Measurements from ENCODE around the gene CCND2. TPM values are rescaled to one million over a fixed set of nuclear protein-coding genes. Genes with fewer than 3 reads are reported as not detected.

The CCND2 gene
- total RNA-seq, 2 experiments from 2014 or later, result 486 to 497 TPM

GRCh38 chr12:4302881-4303280 is 29.3 kb downstream of the CCND2 start:
- Mint-ChIP-seq H3K9me3 (no peaks in the 10 kb centered on the region), H3K27ac (peak overlapping the region; percentile 60), H3K36me3 (ENCODE audit: low read depth) (peaks cover 72% of the 10 kb centered on the region), H3K27me3 (ENCODE audit: low read depth) (no peaks in the 10 kb centered on the region), H3K4me1 (ENCODE audit: low read depth) (peaks cover 18% of the 10 kb centered on the region), H3K4me3 (no peak overlapping the region)
- CTCF ChIA-PET, result interaction anchor here (1.2 to 1.3 kb wide), 2 partner anchors 14 to 26 kb away, joined by 3 to 5 read pairs; no protein-coding TSS in a partner anchor
- intact Hi-C loops (cut with micrococcal nuclease), result no loop called here
- DNase-seq, result no peak

GRCh38 chr12:4303750-4304149 is 30.2 kb downstream of the CCND2 start:
- no peaks in the 10 kb centered on the region for H3K9me3 Mint-ChIP-seq
- CTCF ChIA-PET, result interaction anchor here (1.2 kb wide), 1 partner anchor 27 kb away, joined by 5 read pairs; no protein-coding TSS in a partner anchor
- no peak overlapping the region for H3K4me3 Mint-ChIP-seq
- H3K27ac Mint-ChIP-seq, result peak overlapping the region; percentile 60
- no peak for DNase-seq
- peaks cover 70% of the 10 kb centered on the region for H3K36me3 Mint-ChIP-seq (ENCODE audit: low read depth)
- H3K27me3 Mint-ChIP-seq (ENCODE audit: low read depth), result no peaks in the 10 kb centered on the region
- intact Hi-C loops (cut with micrococcal nuclease), result no loop called here
- peaks cover 18% of the 10 kb centered on the region for H3K4me1 Mint-ChIP-seq (ENCODE audit: low read depth)

DNA sequence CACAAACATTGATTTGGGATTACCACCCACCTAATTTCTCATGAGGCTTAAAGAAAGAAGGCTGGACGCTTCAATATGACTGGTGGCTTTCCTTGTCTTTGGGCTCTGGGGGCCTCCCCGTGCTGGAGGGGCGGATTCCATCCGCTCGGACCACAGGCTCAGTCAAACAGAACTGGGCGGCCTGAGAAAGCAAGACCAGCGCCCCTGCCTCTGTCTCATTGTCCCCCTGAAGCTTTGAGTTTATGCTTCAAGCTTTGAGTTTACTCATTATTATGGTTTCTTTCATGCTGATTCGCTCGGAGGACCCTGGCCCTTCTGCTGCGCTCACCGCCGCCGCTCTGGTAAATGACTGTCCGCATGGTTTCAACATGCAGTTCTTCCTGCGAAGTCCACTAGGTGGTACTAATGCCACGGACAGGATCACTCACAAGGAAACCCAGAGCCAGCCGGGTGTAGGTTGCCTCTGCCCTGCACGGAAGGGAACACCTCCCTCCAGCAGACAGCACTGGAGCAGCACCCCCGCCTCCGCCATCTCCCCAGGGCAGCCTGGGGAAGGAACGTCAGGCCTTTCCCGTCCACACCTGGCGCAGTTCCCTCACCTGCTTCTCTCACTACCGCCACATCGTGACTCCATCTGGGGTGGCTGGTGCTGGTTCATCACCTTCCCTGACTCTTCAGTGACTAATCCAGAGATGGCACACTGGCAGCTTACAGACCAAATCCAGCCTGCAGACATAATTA is 34.2 kb downstream of the CCND2 start:
- H3K27me3 Mint-ChIP-seq (ENCODE audit: low read depth), result no peaks in the 10 kb centered on the region
- no peaks in the 10 kb centered on the region for H3K9me3 Mint-ChIP-seq
- H3K36me3 Mint-ChIP-seq (ENCODE audit: low read depth), result peaks cover 43% of the 10 kb centered on the region
- peak overlapping the region; percentile 22 for H3K27ac Mint-ChIP-seq
- intact Hi-C loops (cut with micrococcal nuclease), result no loop called here
- CTCF ChIA-PET, result no interaction called here
- no peak overlapping the region for H3K4me3 Mint-ChIP-seq
- no peak for DNase-seq
- H3K4me1 Mint-ChIP-seq (ENCODE audit: low read depth), result peaks cover 4% of the 10 kb centered on the region

- intact Hi-C loops (cut with micrococcal nuclease), result no loop called here
- H3K27ac Mint-ChIP-seq, result no peak overlapping the region
- CTCF ChIA-PET, result no interaction called here
Observed at GRCh38 chr12:4308334-4308950, 34.9 kb downstream of the CCND2 start.

DNA sequence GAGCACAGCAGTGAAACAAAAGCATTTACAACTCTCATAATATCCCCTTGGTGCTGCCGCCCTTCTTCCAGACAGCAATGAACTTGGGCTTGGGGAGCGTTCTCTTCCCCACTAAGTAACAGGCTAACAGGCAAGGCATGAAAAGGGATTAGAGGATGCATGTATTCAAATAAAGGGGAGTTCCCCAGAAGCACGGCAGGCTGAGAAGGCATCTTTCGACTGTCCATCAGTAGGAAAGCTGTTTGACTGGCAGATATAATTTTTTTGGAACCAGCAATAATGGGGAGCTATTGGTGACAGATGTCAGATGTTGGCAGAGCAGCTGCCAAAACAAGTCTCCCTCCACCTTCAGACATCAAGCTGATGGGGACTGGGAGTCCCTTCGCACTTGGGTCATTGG is 38.2 kb downstream of the CCND2 start:
- H3K27me3 Mint-ChIP-seq (ENCODE audit: low read depth), result no peaks in the 10 kb centered on the region
- intact Hi-C loops (cut with micrococcal nuclease), result no loop called here
- CTCF ChIA-PET, result no interaction called here

More at GRCh38 chr12:4308334-4308950, 34.9 kb downstream of the CCND2 start:
- Mint-ChIP-seq H3K4me1 (ENCODE audit: low read depth) (no peaks in the 10 kb centered on the region), H3K9me3 (no peaks in the 10 kb centered on the region), H3K36me3 (ENCODE audit: low read depth) (peaks cover 36% of the 10 kb centered on the region), H3K27me3 (ENCODE audit: low read depth) (no peaks in the 10 kb centered on the region), H3K4me3 (no peak overlapping the region)
- no peak for DNase-seq

GRCh38 chr12:4312251-4312650 is 38.7 kb downstream of the CCND2 start:
- DNase-seq, result no peak
- Mint-ChIP-seq H3K4me1 (ENCODE audit: low read depth) (no peaks in the 10 kb centered on the region), H3K4me3 (no peak overlapping the region), H3K27ac (no peak overlapping the region), H3K9me3 (no peaks in the 10 kb centered on the region), H3K27me3 (ENCODE audit: low read depth) (no peaks in the 10 kb centered on the region), H3K36me3 (ENCODE audit: low read depth) (peaks cover 25% of the 10 kb centered on the region)
- CTCF ChIA-PET, result no interaction called here
- intact Hi-C loops (cut with micrococcal nuclease), result no loop called here

More for the DNA sequence above, 38.2 kb downstream of the CCND2 start:
- Mint-ChIP-seq H3K4me1 (ENCODE audit: low read depth) (no peaks in the 10 kb centered on the region), H3K27ac (no peak overlapping the region), H3K9me3 (no peaks in the 10 kb centered on the region), H3K4me3 (no peak overlapping the region), H3K36me3 (ENCODE audit: low read depth) (peaks cover 27% of the 10 kb centered on the region)
- DNase-seq, result no peak

- Mint-ChIP-seq H3K4me3 (peak overlapping the region; percentile 83), H3K27me3 (ENCODE audit: low read depth) (no peaks in the 10 kb centered on the region), H3K27ac (peak overlapping the region; percentile 72), H3K36me3 (ENCODE audit: low read depth) (peaks cover 3% of the 10 kb centered on the region), H3K9me3 (no peaks in the 10 kb centered on the region), H3K4me1 (ENCODE audit: low read depth) (peaks cover 31% of the 10 kb centered on the region)
- intact Hi-C loops (cut with micrococcal nuclease), result loop anchor here (2.0 kb wide), 2 partner anchors 186 to 328 kb away; partner anchors contain the start of genes AKAP3 and NDUFA9
- peak; percentile 24 for DNase-seq
- CTCF ChIA-PET, result interaction anchor here (0.6 kb wide), 1 partner anchor 207 kb away, joined by 4 read pairs; no protein-coding TSS in a partner anchor
Observed at GRCh38 chr12:4320497-4320852, 46.9 kb downstream of the CCND2 start.

DNA sequence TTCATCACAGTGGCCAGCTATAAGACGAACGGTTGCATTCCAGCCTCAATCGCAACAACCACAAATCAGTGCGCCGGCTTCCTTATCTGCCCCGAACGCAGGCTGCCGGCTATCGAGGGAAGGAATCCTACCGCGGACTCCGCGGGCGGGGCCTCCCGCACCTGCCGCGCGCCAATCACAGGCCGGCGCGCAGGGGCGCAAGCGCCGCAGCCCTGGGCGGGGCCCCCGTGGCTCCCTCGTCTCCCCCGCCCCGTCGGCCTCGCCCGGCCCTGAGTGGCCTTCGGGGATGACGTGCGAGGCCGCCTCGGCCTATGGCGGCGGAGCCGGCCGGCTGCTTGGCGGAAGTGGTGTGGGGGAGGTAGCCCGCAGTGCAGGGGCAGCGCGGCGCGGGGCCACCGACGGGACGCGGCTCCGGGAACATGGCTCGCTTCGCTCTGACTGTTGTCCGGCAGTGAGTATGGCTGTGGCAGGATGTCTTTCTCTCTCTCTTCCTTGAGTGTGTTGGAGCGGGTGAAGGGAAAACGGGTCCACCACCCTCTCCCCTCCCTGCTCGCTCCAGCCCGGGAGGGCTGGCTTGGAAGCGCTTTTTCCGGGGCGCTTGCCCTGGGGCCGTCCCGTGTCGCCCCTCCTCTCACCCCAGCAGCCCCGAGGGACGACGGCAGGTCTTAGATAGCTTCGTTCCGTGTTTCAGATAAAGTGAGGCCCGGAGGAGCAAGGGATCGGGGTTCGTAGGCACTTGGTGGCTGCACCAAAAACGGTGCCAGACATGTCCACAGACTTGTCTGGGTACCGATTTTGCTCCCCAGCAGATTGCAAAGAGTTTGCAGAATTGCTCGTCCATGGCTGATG is 47.5 kb downstream of the CCND2 start, which contains the start of gene TIGAR:
Gene TIGAR, plus strand, starts transcription at position 361 of the 849 bp plus-strand sequence. Its CDS starts 59 bp downstream, at position 420.
- peak; percentile 91 for DNase-seq
- peak within 1 kb of the TSS; percentile 87 for H3K27ac Mint-ChIP-seq
- peak within 1 kb of the TSS; percentile 83 for H3K4me3 Mint-ChIP-seq
- no peaks in the 10 kb centered on the region for H3K9me3 Mint-ChIP-seq
- peaks cover 34% of the 10 kb centered on the region for H3K4me1 Mint-ChIP-seq (ENCODE audit: low read depth)
- H3K27me3 Mint-ChIP-seq (ENCODE audit: low read depth), result no peaks in the 10 kb centered on the region
- H3K36me3 Mint-ChIP-seq (ENCODE audit: low read depth), result peaks cover 3% of the 10 kb centered on the region
- CTCF ChIA-PET, result no interaction called here
- intact Hi-C loops (cut with micrococcal nuclease), result loop anchor here (1.0 to 2.0 kb wide), 5 partner anchors 45 to 448 kb away; partner anchors contain the start of genes AKAP3, NDUFA9, PARP11 and RAD51AP1

DNA sequence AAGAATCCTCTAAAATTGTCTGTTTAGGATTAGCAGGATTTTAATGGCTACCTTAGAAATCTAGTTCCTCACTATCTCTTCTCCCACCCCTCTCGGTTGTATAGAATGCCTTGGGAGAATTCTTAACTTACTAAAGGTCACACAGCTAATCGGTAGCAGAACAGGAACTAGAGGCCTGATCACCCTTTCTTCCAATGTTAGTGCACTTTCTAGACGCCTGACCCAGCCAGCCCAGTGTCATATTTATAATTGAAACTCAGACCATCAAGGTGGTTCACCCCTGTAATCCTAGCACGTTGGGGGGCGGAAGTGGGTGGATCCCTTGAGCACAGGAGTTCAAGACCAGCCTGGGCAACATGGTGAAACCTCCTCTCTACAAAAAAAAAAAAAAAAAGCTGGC is 49.2 kb downstream of the CCND2 start:
- no peaks in the 10 kb centered on the region for H3K27me3 Mint-ChIP-seq (ENCODE audit: low read depth)
- peaks cover 35% of the 10 kb centered on the region for H3K4me1 Mint-ChIP-seq (ENCODE audit: low read depth)
- CTCF ChIA-PET, result interaction anchor here (1.1 kb wide), 2 partner anchors 46 to 215 kb away, joined by 3 read pairs; no protein-coding TSS in a partner anchor
- intact Hi-C loops (cut with micrococcal nuclease), result no loop called here
- H3K9me3 Mint-ChIP-seq, result no peaks in the 10 kb centered on the region
- H3K27ac Mint-ChIP-seq, result no peak overlapping the region
- H3K4me3 Mint-ChIP-seq, result peak overlapping the region; percentile 83
- H3K36me3 Mint-ChIP-seq (ENCODE audit: low read depth), result peaks cover 3% of the 10 kb centered on the region
- DNase-seq, result no peak

Other genes starting within 250 kb of the CCND2 start
- gene TIGAR, start 47.5 kb downstream of the CCND2 start, total RNA-seq, result 10 to 100 TPM; 10.3 to 12.8 TPM
- not detected for gene FGF23, start 106.0 kb downstream of the CCND2 start, total RNA-seq
- not detected for gene FGF6, start 172.1 kb downstream of the CCND2 start, total RNA-seq